MCF 10A (cell line): ENCODE data around the gene RBM47. TPM values are rescaled to one million over a fixed set of nuclear protein-coding genes. Genes with fewer than 3 reads are reported as not detected.

Source experiments
- BruUV-seq: library from RNA; stranded (reverse); fragments of 400-500 nt; replicated peaks from 2 replicates; lab custom pipeline; 2021; lab: Mats Ljungman, UMichigan
- CTCF ChIA-PET: fragments of 300-600 bp; sonication (Branson Sonifier 250); formaldehyde crosslinking; extraction: SDS; loops from one replicate; lab custom pipeline; 2021; ENCODE audit warnings: antibody characterized with exemption, inconsistent platforms; lab: Yijun Ruan, JAX
- POLR2A ChIA-PET: fragments of 300-600, 350-650 bp; sonication (Branson Sonifier 250); formaldehyde crosslinking; extraction: SDS; loops from one replicate; lab custom pipeline; 2020; ENCODE audit warnings: antibody characterized with exemption, inconsistent platforms; lab: Yijun Ruan, JAX
- DNase-seq: peaks from one replicate; pipeline ENCODE4 v3.0.0-alpha.2; 2018; ENCODE audit not compliant: unreplicated experiment
- H3K27ac Mint-ChIP-seq: one replicate; pipeline ENCODE4 v1.8.0; 2022; ENCODE audit warnings: mild to moderate bottlenecking, low read depth, mixed read lengths; ENCODE audit not compliant: unreplicated experiment
- H3K27me3 Mint-ChIP-seq: one replicate; pipeline ENCODE4 v1.8.0; 2022; ENCODE audit warnings: mixed read lengths; ENCODE audit not compliant: insufficient read depth, unreplicated experiment
- H3K36me3 Mint-ChIP-seq: one replicate; pipeline ENCODE4 v1.8.0; 2022; ENCODE audit warnings: mild to moderate bottlenecking, moderate library complexity, mixed read lengths; ENCODE audit not compliant: insufficient read depth, unreplicated experiment
- H3K4me1 Mint-ChIP-seq: one replicate; pipeline ENCODE4 v1.8.0; 2022; ENCODE audit warnings: mixed read lengths; ENCODE audit not compliant: insufficient read depth, unreplicated experiment
- H3K4me3 Mint-ChIP-seq: one replicate; pipeline ENCODE4 v1.8.0; 2022; ENCODE audit warnings: mild to moderate bottlenecking, moderate library complexity, mixed read lengths; ENCODE audit not compliant: unreplicated experiment
- H3K9me3 Mint-ChIP-seq: one replicate; pipeline ENCODE4 v1.8.0; 2022; ENCODE audit warnings: mixed read lengths; ENCODE audit not compliant: unreplicated experiment
- intact Hi-C: fragments of 100-400 bp; cut with micrococcal nuclease; formaldehyde crosslinking; loops from 2 replicates; pipeline ENCODE4 v1.14.1; 2022
- total RNA-seq: library from RNA; stranded (reverse); gene quantifications from 2 replicates; pipeline ENCODE4 v1.2.3, GENCODE V29; 2022
- TF ChIP-seq, protein P1 (sequence below): fragments of 200-600 bp; IDR thresholded peaks from one replicate; pipeline ENCODE4 v1.8.0; 2022; ENCODE audit warnings: antibody characterized with exemption, mild to moderate bottlenecking; ENCODE audit not compliant: unreplicated experiment

RBM47 gene
- total RNA-seq, 1 experiment from 2014 or later = 1.8 TPM

- CTCF ChIA-PET = no interaction called here
- DNase-seq = no peak
- Mint-ChIP-seq H3K27ac (no peak overlapping the region), H3K4me1 (peaks cover 10% of the 10 kb centered on the region), H3K36me3 (no peaks in the 10 kb centered on the region), H3K27me3 (no peaks in the 10 kb centered on the region), H3K9me3 (no peaks in the 10 kb centered on the region), H3K4me3 (no peak overlapping the region)
- TF ChIP-seq, protein P1, sequence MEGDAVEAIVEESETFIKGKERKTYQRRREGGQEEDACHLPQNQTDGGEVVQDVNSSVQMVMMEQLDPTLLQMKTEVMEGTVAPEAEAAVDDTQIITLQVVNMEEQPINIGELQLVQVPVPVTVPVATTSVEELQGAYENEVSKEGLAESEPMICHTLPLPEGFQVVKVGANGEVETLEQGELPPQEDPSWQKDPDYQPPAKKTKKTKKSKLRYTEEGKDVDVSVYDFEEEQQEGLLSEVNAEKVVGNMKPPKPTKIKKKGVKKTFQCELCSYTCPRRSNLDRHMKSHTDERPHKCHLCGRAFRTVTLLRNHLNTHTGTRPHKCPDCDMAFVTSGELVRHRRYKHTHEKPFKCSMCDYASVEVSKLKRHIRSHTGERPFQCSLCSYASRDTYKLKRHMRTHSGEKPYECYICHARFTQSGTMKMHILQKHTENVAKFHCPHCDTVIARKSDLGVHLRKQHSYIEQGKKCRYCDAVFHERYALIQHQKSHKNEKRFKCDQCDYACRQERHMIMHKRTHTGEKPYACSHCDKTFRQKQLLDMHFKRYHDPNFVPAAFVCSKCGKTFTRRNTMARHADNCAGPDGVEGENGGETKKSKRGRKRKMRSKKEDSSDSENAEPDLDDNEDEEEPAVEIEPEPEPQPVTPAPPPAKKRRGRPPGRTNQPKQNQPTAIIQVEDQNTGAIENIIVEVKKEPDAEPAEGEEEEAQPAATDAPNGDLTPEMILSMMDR = no peak
- BruUV-seq = no TSS peak
- POLR2A ChIA-PET = no interaction called here
- intact Hi-C loops = no loop called here
Measured at GRCh38 chr4:40595981-40596380, 33.7 kb downstream of the RBM47 start.

GRCh38 chr4:40594261-40595178, 35.1 kb downstream of the RBM47 start:
- CTCF ChIA-PET = no interaction called here
- no TSS peak for BruUV-seq
- intact Hi-C loops = no loop called here
- H3K4me3 Mint-ChIP-seq = no peak overlapping the region
- peak; percentile 71 for DNase-seq
- no peaks in the 10 kb centered on the region for H3K36me3 Mint-ChIP-seq
- TF ChIP-seq, protein P1 = no peak
- H3K27ac Mint-ChIP-seq = peak overlapping the region; percentile 7
- H3K4me1 Mint-ChIP-seq = peaks cover 10% of the 10 kb centered on the region
- no peaks in the 10 kb centered on the region for H3K27me3 Mint-ChIP-seq
- H3K9me3 Mint-ChIP-seq = no peaks in the 10 kb centered on the region
- POLR2A ChIA-PET = interaction anchor here (0.6 to 1.1 kb wide), 4 partner anchors 16 to 32 kb away, joined by 3 to 7 read pairs (median 4); no protein-coding TSS in a partner anchor

- Mint-ChIP-seq H3K4me3 (no peak overlapping the region), H3K4me1 (peaks cover 27% of the 10 kb centered on the region), H3K36me3 (no peaks in the 10 kb centered on the region), H3K9me3 (no peaks in the 10 kb centered on the region), H3K27me3 (no peaks in the 10 kb centered on the region), H3K27ac (no peak overlapping the region)
- no peak for DNase-seq
- BruUV-seq = no TSS peak
- TF ChIP-seq, protein P1 = no peak
- POLR2A ChIA-PET = no interaction called here
- intact Hi-C loops = no loop called here
- CTCF ChIA-PET = no interaction called here
Measured at GRCh38 chr4:40592034-40592433, 37.6 kb downstream of the RBM47 start.

- no TSS peak for BruUV-seq
Measured at GRCh38 chr4:40587826-40588225, 41.8 kb downstream of the RBM47 start.

More at GRCh38 chr4:40587826-40588225, 41.8 kb downstream of the RBM47 start:
- POLR2A ChIA-PET = interaction anchor here (1.4 kb wide), 1 partner anchor 33 kb away, joined by 5 read pairs; no protein-coding TSS in a partner anchor
- Mint-ChIP-seq H3K36me3 (no peaks in the 10 kb centered on the region), H3K4me1 (peaks cover 30% of the 10 kb centered on the region), H3K27me3 (no peaks in the 10 kb centered on the region), H3K9me3 (peaks cover 2% of the 10 kb centered on the region), H3K27ac (peak overlapping the region; percentile 47), H3K4me3 (no peak overlapping the region)
- peak; percentile 70 for DNase-seq
- CTCF ChIA-PET = no interaction called here
- TF ChIP-seq, protein P1 = no peak
- intact Hi-C loops = no loop called here
